ENCODE measurements around the gene PRKN.
"Not testable (repeated sequence)": the region's sequence is repeated elsewhere in the genome, so short reads cannot be mapped to it uniquely, and the experiment has no call there.

Gene PRKN

GRCh38 chr6:161915456-161915964 lies 812.1 kb downstream of the PRKN start:
- DNase-seq (ENCODE audit: low read depth in 2 of 2), result no peak

GRCh38 chr6:161908872-161909271 lies 818.7 kb downstream of the PRKN start:
- no peak for DNase-seq (ENCODE audit: low read depth in 2 of 2)

- DNase-seq (ENCODE audit: low read depth in 2 of 2), result no peak
These were observed 821.0 kb downstream of the PRKN start for GRCh38 chr6:161906571-161906970.

- no peak for DNase-seq (ENCODE audit: low read depth in 2 of 2)
These were observed 823.9 kb downstream of the PRKN start for GRCh38 chr6:161903584-161904212.

- DNase-seq (ENCODE audit: low read depth in 2 of 2), result no peak
These were observed 825.7 kb downstream of the PRKN start for GRCh38 chr6:161901740-161902426.

- no peak for DNase-seq (ENCODE audit: low read depth in 2 of 2)
These were observed 833.1 kb downstream of the PRKN start for GRCh38 chr6:161894436-161894835.

GRCh38 chr6:161891542-161891941 lies 836.0 kb downstream of the PRKN start:
- no peak for DNase-seq (ENCODE audit: low read depth in 2 of 2)

GRCh38 chr6:161890832-161891297 lies 836.7 kb downstream of the PRKN start:
- DNase-seq (ENCODE audit: low read depth in 2 of 2), result no peak

GRCh38 chr6:161890133-161890831 lies 837.3 kb downstream of the PRKN start:
- DNase-seq (ENCODE audit: low read depth in 2 of 2), result no peak

GRCh38 chr6:161889324-161889723 lies 838.2 kb downstream of the PRKN start:
- DNase-seq (ENCODE audit: low read depth in 2 of 2), result no peak

GRCh38 chr6:161886545-161886944 lies 841.0 kb downstream of the PRKN start:
- not testable (repeated sequence) for DNase-seq (ENCODE audit: low read depth in 2 of 2)

- no peak for DNase-seq (ENCODE audit: low read depth in 2 of 2)
These were observed 842.8 kb downstream of the PRKN start for GRCh38 chr6:161884782-161885181.

GRCh38 chr6:161882196-161882765 lies 845.3 kb downstream of the PRKN start:
- no peak for DNase-seq (ENCODE audit: low read depth in 2 of 2)

- DNase-seq (ENCODE audit: low read depth in 2 of 2), result no peak
These were observed 847.5 kb downstream of the PRKN start for GRCh38 chr6:161880056-161880455.

- no peak for DNase-seq (ENCODE audit: low read depth in 2 of 2)
These were observed 851.3 kb downstream of the PRKN start for GRCh38 chr6:161876231-161876630.

- no peak for DNase-seq (ENCODE audit: low read depth in 2 of 2)
These were observed 857.2 kb downstream of the PRKN start for GRCh38 chr6:161870236-161870901.

- DNase-seq (ENCODE audit: low read depth in 2 of 2), result no peak
These were observed 858.1 kb downstream of the PRKN start for GRCh38 chr6:161869491-161869890.

- no peak for DNase-seq (ENCODE audit: low read depth in 2 of 2)
These were observed 861.0 kb downstream of the PRKN start for GRCh38 chr6:161866570-161866969.

- not testable (repeated sequence) for DNase-seq (ENCODE audit: low read depth in 2 of 2)
These were observed 866.5 kb downstream of the PRKN start for GRCh38 chr6:161861061-161861460.

GRCh38 chr6:161853657-161854056 lies 873.9 kb downstream of the PRKN start:
- DNase-seq (ENCODE audit: low read depth in 2 of 2), result no peak

- DNase-seq (ENCODE audit: low read depth in 2 of 2), result not testable (repeated sequence)
These were observed 876.1 kb downstream of the PRKN start for GRCh38 chr6:161851486-161851885.

GRCh38 chr6:161850562-161850961 lies 877.0 kb downstream of the PRKN start:
- no peak for DNase-seq (ENCODE audit: low read depth in 2 of 2)

Data from stimulated activated CD4-positive, alpha-beta T cell treated with anti-CD3 and anti-CD28 coated beads, Interleukin-15, amount 100 ng/mL, for 48 hours (primary cell).